Measurements from ENCODE around the gene GNG11.
"Not testable (repeated sequence)": the region's sequence is repeated elsewhere in the genome, so short reads cannot be mapped to it uniquely, and the experiment has no call there.

The GNG11 gene

GRCh38 chr7:93921607-93922566 is at the start of gene GNG11:
Gene GNG11, plus strand, starts transcription at chr7:93921735. Its CDS starts 403 bp downstream, at chr7:93922138.
- DNase-seq (ENCODE audit: low read depth): no peak

GRCh38 chr7:93873998-93874574 is 47.4 kb upstream of the GNG11 start:
- DNase-seq (ENCODE audit: low read depth): no peak

- no peak for DNase-seq (ENCODE audit: low read depth)
These were observed 43.8 kb upstream of the GNG11 start for GRCh38 chr7:93877742-93878141.

GRCh38 chr7:93879356-93879755 is 42.2 kb upstream of the GNG11 start:
- no peak for DNase-seq (ENCODE audit: low read depth)

GRCh38 chr7:93882468-93882867 is 39.1 kb upstream of the GNG11 start:
- DNase-seq (ENCODE audit: low read depth): no peak

- DNase-seq (ENCODE audit: low read depth): no peak
These were observed 38.2 kb upstream of the GNG11 start for GRCh38 chr7:93883078-93883916.

GRCh38 chr7:93883917-93884345 is 37.6 kb upstream of the GNG11 start:
- no peak for DNase-seq (ENCODE audit: low read depth)

GRCh38 chr7:93884541-93884940 is 37.0 kb upstream of the GNG11 start:
- no peak for DNase-seq (ENCODE audit: low read depth)

GRCh38 chr7:93889261-93889660 is 32.3 kb upstream of the GNG11 start:
- peak; percentile 35 for DNase-seq (ENCODE audit: low read depth)

GRCh38 chr7:93890041-93890463 is 31.5 kb upstream of the GNG11 start:
- no peak for DNase-seq (ENCODE audit: low read depth)

- DNase-seq (ENCODE audit: low read depth): no peak
These were observed 31.0 kb upstream of the GNG11 start, which contains the start of gene TFPI2 for GRCh38 chr7:93890464-93891068. Gene TFPI2, minus strand, starts transcription at chr7:93890753. Its CDS starts 75 bp downstream, at chr7:93890678.

GRCh38 chr7:93894426-93894825 is 27.1 kb upstream of the GNG11 start:
- DNase-seq (ENCODE audit: low read depth): no peak

- DNase-seq (ENCODE audit: low read depth): no peak
These were observed 26.4 kb upstream of the GNG11 start for GRCh38 chr7:93894966-93895640.

- DNase-seq (ENCODE audit: low read depth): no peak
These were observed 25.5 kb upstream of the GNG11 start for GRCh38 chr7:93895859-93896600.

GRCh38 chr7:93897680-93898079 is 23.9 kb upstream of the GNG11 start:
- DNase-seq (ENCODE audit: low read depth): no peak

GRCh38 chr7:93902777-93903423 is 18.6 kb upstream of the GNG11 start:
- peak; percentile 15 for DNase-seq (ENCODE audit: low read depth)

- DNase-seq (ENCODE audit: low read depth): no peak
These were observed 15.3 kb upstream of the GNG11 start, which contains the start of gene GNGT1 for GRCh38 chr7:93906267-93906666. Gene GNGT1, plus strand, starts transcription at chr7:93906567. Its CDS starts 180 bp downstream, at chr7:93906747.

- peak; percentile 5 for DNase-seq (ENCODE audit: low read depth)
These were observed 11.2 kb upstream of the GNG11 start for GRCh38 chr7:93910076-93910994.

- DNase-seq (ENCODE audit: low read depth): not testable (repeated sequence)
These were observed 10.3 kb upstream of the GNG11 start for GRCh38 chr7:93911242-93911641.

Measured in HS-5 (cell line).